ENCODE results near the gene HEATR5B. TPM values are rescaled to one million over a fixed set of nuclear protein-coding genes. Genes with fewer than 3 reads are reported as not detected.

Gene HEATR5B
- total and polyA plus RNA-seq, 2 of the 4 experiments (the other 2 are of a cell fraction) = 8.3 to 17.9 TPM

GRCh38 chr2:37013315-37013641 is 70.9 kb downstream of the HEATR5B start:
- no peaks in the 10 kb centered on the region for H4K20me1 ChIP-seq (ENCODE audit: insufficient read depth, low read length)
- no peak overlapping the region for H2BK15ac ChIP-seq (ENCODE audit: low read depth, low read length)
- no peak overlapping the region for H2BK120ac ChIP-seq (ENCODE audit: low read depth, low read length)
- peaks cover 17% of the 10 kb centered on the region for H3K36me3 ChIP-seq (ENCODE audit: control insufficient read depth, insufficient read depth, low read length)
- no peak overlapping the region for H3K9ac ChIP-seq (ENCODE audit: low read depth, low read length)
- no peak overlapping the region for H3K14ac ChIP-seq (replicated peaks; ENCODE audit: low read depth, low read length)
- H3K9me3 ChIP-seq (ENCODE audit: control insufficient read depth, insufficient read depth, low read length) = no peaks in the 10 kb centered on the region
- no peak overlapping the region for H3K18ac ChIP-seq (ENCODE audit: low read depth, low read length)
- H4K91ac ChIP-seq (ENCODE audit: insufficient read depth, low read depth, low read length) = no peak overlapping the region
- H2BK20ac ChIP-seq (ENCODE audit: low read depth, low read length) = no peak overlapping the region
- H3K4me2 ChIP-seq (ENCODE audit: low read depth, low read length) = no peak overlapping the region
- H2AK5ac ChIP-seq (ENCODE audit: low read depth, low read length) = no peak overlapping the region
- H3K27me3 ChIP-seq (ENCODE audit: control insufficient read depth, insufficient read depth, low read length) = no peaks in the 10 kb centered on the region
- H3K56ac ChIP-seq (ENCODE audit: extremely low read depth, insufficient read depth, low read length) = no peak overlapping the region
- no peaks in the 10 kb centered on the region for H3K9me1 ChIP-seq (ENCODE audit: insufficient read depth, low read length)
- no peak for TF ChIP-seq MXI1 (IDR thresholded peaks at IDR 0.05; ENCODE audit: borderline replicate concordance, low read depth, low read length)
- TF ChIP-seq RAD21 (IDR thresholded peaks at IDR 0.05; ENCODE audit: low read length) = no peak
- TF ChIP-seq MAFK (IDR thresholded peaks at IDR 0.05; ENCODE audit: low read depth, low read length) = no peak
- no peak for TF ChIP-seq CEBPB (IDR thresholded peaks at IDR 0.05; ENCODE audit: low read depth, low read length)
- no peak for TF ChIP-seq RCOR1 (IDR thresholded peaks at IDR 0.05; ENCODE audit: insufficient replicate concordance, low read length)
- no peak for TF ChIP-seq USF2 (IDR thresholded peaks at IDR 0.05; ENCODE audit: low read depth, low read length)
- no peak for TF ChIP-seq MAZ (IDR thresholded peaks at IDR 0.05; ENCODE audit: borderline replicate concordance, low read depth, low read length)
- no peak for TF ChIP-seq FOS (IDR thresholded peaks at IDR 0.05; ENCODE audit: low read depth, low read length)
- no peak for TF ChIP-seq POLR2A (IDR thresholded peaks at IDR 0.05; ENCODE audit: low read depth, low read length)
- TF ChIP-seq ELK1 (IDR thresholded peaks at IDR 0.05; ENCODE audit: borderline replicate concordance, low read depth, low read length) = no peak
- TF ChIP-seq SMC3 (IDR thresholded peaks at IDR 0.05; ENCODE audit: low read depth, low read length) = no peak
- no peak for TF ChIP-seq CTCF (conservative IDR thresholded peaks at IDR 0.05; ENCODE audit: low read depth, low read length)
- no peak for DNase-seq
- in situ Hi-C loops (cut with MboI; ENCODE audit: low sequenced_read_pairs) (no loop called here), intact Hi-C loops (cut with micrococcal nuclease) (no loop called here), dilution Hi-C loops (cut with HindIII; ENCODE audit: low sequenced_read_pairs, unreplicated experiment) (no loop called here)
- H4K5ac ChIP-seq (ENCODE audit: low read depth, low read length) = no peak overlapping the region
- no peak overlapping the region for H2AFZ ChIP-seq (replicated peaks; ENCODE audit: low read length, poor library complexity)
- no CpG with 5 or more reads among the region's 4 CpGs for WGBS, 2 experiments (ENCODE audit: extremely low coverage in 2 of 2, insufficient read length in 1 of 2)
- H3K27ac ChIP-seq (ENCODE audit: insufficient read depth, low read length) = no peak overlapping the region
- H2BK5ac ChIP-seq (ENCODE audit: low read depth, low read length, poor library complexity, severe bottlenecking) = no peak overlapping the region
- H3K79me1 ChIP-seq (ENCODE audit: low read depth in 1 of 2, low read length in 2 of 2) = no peaks in the 10 kb centered on the region
- H4K8ac ChIP-seq (ENCODE audit: low read depth in 2 of 2, low read length in 2 of 2) = no peak overlapping the region
- no peak for ATAC-seq (ENCODE audit: low read depth)
- H3K4me3 ChIP-seq (ENCODE audit: insufficient read depth, low read depth, low read length) = no peak overlapping the region
- H2AK9ac ChIP-seq (replicated peaks; ENCODE audit: low read depth, low read length, poor library complexity) = no peak overlapping the region
- POLR2A ChIA-PET (ENCODE audit: unreplicated experiment) = no interaction called here
- no peak overlapping the region for H3K23ac ChIP-seq (ENCODE audit: low read depth, low read length)
- no peaks in the 10 kb centered on the region for H3K4me1 ChIP-seq (ENCODE audit: control insufficient read depth, insufficient read depth, low read length)
- BruUV-seq (replicated peaks) = no TSS peak
- CTCF ChIA-PET = interaction anchor here (1.0 kb wide), 1 partner anchor 10 kb away, joined by 3 read pairs; no protein-coding TSS in a partner anchor
- H3K4ac ChIP-seq (ENCODE audit: low read depth, low read length) = no peak overlapping the region
